ENCODE measurements around the gene SHOC1.
"Not testable (repeated sequence)": the region's sequence is repeated elsewhere in the genome, so short reads cannot be mapped to it uniquely, and the experiment has no call there.

The SHOC1 gene

DNA sequence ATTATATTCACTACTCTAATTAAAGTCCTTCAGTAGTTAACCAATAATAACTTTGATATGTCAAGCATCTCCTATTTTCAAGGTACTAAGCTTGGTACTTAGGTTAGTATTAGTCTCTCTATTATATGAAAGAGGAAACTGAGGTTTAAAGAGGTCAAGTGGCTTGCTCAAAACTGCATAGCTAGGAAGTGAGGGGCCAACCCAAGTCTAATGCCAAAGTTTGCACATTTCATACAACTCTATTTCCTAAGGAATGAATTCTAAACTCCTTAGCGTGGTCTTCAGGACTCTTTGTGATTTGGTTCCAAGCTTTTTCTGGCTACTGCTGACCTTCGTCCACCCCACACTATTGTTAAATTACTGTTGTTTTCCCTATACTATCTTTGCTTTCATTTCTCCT, 9.9 kb upstream of the SHOC1 start:
- no peak for DNase-seq

DNA sequence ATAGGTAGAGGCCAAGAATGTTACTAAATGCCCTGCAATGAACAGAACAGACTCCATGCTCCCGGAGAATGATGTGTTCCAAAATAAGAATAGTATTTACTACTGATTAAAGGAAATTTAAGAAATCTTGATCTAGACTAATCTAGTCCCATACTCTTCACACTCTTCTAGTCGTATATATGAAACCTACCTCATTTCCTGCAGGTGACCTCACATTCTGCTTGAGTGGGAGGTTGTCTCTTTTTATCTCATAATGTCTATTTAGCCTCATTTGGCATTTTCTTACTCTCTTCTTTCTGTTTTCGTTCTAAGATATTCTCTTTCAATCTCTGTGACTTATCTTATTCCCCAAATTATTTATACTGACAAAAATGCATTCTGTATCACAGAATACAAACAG, 9.2 kb upstream of the SHOC1 start:
- no peak for DNase-seq

DNA sequence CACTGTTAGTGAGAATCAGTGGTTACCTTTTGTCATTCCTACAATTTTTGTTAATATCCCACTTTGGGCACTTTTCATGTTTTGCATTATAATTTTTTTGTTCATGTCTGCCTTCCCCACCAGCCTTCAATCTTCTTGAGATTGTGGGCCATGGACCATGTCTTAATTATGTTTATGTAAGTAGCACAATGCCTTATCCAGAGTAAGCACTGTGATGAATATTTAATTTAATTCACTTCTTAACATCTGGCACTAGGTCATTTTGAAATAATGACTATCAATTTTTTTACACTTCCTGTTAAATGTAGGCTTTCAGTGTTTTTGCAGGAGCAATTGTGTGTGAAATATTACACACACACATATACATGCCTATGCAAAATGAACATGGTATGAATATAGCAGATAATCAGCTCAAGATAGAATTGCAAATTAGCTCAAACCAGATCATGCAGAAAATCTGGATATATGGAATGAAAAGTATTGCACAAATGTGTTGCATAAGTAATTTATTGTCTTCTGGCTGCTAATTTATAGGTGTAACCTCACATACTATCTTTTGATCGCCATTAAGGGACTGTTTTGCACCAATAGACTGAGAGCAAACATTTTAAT, 5.3 kb upstream of the SHOC1 start:
- no peak for DNase-seq

DNA sequence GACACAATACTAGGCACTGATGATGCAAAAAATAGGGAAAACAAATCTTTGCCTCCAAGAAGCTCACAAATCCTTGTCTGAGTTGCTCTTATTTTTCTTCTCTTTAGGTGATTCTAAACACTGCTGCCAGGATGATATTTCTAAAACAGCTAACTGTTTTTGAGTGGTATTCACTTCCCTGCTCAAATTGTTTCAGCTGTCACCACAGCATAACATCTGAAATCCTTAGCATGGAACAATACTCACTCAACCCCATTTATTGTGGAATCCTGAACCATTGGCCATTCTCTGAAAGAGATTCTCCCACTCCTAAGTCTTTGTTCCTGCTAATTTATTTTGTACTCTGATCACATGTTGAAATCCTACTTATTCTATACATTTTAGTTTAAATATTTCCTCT, 4.8 kb upstream of the SHOC1 start:
- no peak for DNase-seq

DNA sequence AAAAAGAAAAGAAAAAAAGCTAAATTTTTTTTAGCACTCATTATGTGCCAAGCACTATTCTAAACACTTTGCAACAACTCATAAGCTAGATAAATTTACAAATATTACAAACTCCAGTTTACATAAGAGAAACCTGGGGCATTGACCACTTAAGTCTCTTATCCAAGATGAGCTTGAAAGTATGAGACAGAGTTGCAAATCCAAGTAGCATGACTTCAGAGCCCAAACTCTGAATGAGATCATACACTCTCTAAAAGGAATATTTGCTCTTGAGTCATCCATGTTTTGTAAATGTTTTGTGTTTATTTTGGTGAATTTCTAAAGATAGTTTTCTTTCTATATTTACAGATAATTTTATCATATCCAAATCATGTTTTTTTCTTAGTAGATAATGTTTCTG, 4.0 kb upstream of the SHOC1 start:
- DNase-seq, result no peak

DNA sequence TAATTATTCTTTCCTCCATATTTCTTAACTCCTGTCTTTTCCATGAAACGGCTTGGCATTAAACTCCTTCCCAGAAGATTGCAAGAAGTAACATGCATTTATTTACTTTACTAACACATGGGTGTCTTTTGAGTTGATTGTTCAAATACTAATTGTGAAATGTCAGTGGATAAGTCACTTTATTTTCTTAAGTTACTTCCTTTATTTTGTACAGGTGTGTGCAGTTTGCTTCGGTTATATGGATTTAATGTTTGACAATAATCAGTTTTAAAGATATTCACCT, 761 bp upstream of the SHOC1 start:
- no peak for DNase-seq

DNA sequence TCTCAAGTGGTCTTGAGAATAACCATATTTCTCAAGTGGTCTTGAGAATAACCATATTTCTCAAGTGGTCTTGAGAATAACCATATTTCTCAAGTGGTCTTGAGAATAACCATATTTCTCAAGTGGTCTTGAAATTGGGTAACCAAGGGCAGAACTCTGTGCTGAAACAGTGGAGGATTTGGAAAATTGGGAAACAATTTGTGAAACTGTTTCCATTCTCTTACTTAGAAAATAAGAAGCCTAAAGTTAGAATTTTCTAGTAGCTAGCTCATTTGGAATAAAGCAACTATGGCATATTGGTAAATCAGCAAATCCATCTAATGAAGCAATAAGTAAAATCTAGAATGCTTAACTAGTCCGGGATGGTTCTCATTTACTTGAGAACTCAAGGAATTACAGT, 2.9 kb downstream of the SHOC1 start:
- DNase-seq, result not testable (repeated sequence)

DNA sequence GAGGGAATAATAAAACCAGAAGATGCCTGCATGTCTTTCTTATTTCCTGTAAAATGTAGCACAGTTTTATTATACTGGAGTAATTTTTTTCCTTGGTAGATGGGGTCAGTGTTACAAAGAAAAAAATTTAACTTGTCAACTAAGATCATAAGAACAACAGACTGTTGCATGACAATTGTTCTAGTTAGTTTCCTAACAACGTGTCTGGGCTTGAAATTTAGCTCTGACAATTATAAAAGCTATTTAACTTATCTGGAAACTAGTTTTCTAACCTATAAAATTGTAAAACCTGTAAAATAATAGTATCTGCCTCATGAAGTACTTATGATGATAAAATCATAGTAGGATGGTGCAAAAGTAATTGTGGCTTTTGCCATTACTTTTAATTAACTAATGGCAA, 4.9 kb downstream of the SHOC1 start:
- no peak for DNase-seq

DNA sequence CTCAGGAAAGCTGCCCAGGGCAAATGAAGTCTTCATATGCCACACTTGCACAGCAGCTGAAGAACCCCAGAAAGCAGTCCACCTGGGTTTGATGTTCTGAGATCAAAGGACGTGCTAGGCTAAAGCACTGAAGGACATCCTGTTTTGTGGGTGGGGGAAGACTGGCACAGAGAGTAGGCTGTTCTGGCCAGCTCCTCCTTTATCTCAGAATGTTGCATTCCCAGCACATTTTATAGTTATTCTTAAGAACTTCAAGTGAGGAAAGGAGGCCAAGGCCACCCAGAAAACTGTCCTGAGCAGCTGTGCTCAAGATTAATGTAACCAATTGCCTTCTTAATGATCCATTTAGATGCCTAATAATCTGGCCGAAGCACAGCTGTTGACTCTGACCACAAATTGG, 10.9 kb downstream of the SHOC1 start:
- DNase-seq, result no peak

DNA sequence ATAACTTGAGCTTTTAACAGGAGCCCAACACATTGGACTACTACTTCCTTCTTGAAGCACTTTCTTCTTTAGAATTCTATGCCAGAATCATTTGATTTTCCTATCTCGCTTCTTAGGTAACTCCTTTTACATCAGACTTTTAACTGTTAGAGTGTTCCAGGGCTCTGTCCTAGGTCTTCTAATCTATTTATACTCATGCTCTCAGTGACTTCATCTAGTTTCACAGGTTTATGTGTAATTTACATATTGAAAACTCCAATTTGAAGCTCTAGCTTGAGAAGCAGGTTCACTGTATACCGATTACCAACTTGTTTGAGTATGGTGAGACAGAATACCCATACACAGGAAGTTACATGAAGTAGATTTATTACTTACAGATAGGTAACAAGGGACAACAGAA, 11.3 kb downstream of the SHOC1 start:
- DNase-seq, result no peak

DNA sequence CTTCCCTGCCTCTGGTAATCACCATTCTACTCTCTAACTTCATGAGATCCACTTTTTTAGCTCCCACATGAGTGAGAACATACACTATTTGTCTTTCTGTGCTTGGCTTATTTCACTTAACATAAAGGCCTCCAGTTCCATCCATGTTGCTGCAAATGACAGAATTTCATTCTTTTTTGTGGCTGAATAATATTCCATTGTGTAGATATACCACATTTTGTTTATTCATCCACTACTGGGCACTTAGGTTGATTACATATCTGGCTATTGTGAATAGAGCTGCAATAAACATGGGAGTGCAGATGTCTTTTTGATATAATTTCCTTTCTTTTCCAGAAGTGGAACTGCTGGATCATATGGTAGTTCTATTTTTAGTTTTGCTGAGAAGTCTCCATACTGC, 28.7 kb downstream of the SHOC1 start:
- DNase-seq, result no peak

DNA sequence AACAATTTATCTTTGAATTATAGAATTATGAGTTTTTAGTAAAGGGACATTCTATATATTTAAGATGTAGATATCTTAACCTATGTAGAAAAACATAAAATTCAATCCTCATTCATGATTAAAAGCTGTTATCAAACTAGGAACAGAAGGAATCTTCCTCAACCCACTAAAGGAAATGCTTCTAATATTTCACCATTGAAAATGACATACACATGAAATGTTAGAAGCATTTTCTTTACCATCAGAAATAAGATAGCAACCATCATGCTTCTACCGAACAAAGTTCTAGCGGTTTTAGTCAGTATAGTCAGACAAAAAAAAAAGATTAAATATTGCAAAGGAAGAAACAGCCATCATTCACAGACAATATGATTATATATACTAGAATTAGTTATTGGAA, 32.2 kb downstream of the SHOC1 start:
- DNase-seq, result no peak

DNA sequence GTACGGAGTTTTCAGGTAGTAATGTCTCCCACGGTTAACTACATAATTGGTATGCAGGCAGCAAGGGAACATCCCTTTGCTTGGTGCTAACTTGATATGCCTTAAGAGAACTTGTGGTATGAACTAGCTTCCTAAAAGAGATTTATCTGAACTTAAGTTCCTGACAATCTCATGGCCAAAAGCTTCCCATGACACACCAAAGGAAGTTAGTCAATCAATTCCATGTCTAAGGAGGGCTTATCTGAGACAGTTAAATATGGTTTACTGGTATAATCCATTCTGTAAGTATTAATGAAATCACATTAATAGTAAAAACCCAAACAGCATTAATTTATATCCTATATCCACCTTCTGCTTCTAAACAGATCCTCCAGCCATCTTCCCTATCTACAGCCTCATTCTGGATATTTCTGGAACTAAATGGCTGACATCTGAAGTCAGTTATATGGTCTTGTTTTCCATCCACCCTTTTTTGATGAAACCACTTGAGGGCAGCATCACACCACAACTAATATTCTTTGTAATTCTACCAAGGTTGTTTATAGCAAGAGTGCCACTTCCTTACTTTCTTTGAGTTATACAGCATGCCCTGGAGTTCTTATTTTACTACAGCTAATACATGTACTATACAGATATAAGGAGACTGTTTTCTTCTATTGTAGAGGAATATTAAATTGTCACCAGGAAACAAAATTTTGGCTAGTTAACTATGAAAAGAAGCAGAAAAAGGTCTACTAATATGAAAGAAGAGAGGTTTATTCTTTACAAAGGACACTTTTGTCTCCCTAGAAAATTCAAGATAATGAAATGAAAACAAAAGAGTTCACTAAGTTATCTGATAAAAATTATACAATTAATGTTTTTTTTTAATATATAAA, 34.7 kb downstream of the SHOC1 start:
- peak; percentile 73 for DNase-seq

DNA sequence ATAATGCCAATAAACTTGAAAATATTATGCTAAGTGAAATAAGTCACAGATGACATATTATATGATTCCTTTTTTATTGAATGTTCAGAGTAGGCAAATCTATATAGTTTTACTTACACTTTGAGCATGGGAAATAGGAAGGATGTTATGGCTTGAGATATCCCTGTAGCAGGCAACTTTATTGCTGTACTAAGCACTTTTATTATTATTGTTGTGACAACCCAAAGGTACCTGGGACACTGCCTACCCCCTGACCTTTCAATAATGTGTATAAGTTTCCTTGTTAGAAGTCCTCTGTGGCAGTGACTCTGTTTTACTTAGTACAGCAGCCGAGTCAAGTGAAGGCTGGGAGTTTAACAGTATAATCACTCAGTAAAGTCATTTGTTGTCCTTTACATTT, 39.9 kb downstream of the SHOC1 start:
- DNase-seq, result no peak

DNA sequence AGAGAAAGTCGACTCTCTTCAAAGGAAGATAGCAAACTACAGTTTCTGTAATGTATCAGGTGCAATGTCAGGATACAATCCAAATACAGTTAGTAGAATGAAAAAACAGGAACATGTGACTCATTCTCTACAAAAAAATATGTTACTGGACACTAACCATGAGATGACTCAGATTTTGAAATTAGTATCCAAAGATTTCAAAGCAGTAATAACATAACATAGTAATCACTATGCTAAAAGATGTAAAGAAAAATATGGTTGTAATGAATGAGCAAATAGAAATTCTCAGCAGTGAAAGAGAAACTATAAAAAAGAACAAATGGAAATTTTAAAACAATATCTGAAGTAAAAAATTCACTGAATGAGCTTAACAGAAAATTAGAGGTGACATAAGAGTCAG, 42.3 kb downstream of the SHOC1 start:
- DNase-seq, result no peak

All from CD4-positive, alpha-beta T cell treated with Interleukin-4 for 4 hours (primary cell).